Measurements from ENCODE around the gene SFSWAP.

The SFSWAP gene

GRCh38 chr12:131684015-131684725 is 26.7 kb upstream of the SFSWAP start:
- TF ChIP-seq TAF1 (IDR thresholded peaks at IDR 0.05; ENCODE audit: borderline replicate concordance, insufficient read depth, low read length): no peak
- no peak for TF ChIP-seq SIN3A (IDR thresholded peaks at IDR 0.05; ENCODE audit: borderline replicate concordance, insufficient read depth, low read length)

GRCh38 chr12:131687346-131688125 is 23.4 kb upstream of the SFSWAP start:
- TF ChIP-seq TAF1 (IDR thresholded peaks at IDR 0.05; ENCODE audit: borderline replicate concordance, insufficient read depth, low read length) (no peak), REST (IDR thresholded peaks at IDR 0.05; ENCODE audit: insufficient read depth in 1 of 2, low read depth in 2 of 2, low read length in 2 of 2) (no peak), SIN3A (IDR thresholded peaks at IDR 0.05; ENCODE audit: borderline replicate concordance, insufficient read depth, low read length) (no peak), FOXP2 (optimal IDR thresholded peaks at IDR 0.05; ENCODE audit: borderline replicate concordance, extremely low read depth, extremely low read length, insufficient read depth) (no peak), POLR2AphosphoS5 (IDR thresholded peaks at IDR 0.05; ENCODE audit: low read depth, low read length) (no peak)

GRCh38 chr12:131688131-131688844 is 22.6 kb upstream of the SFSWAP start:
- no peak for TF ChIP-seq FOXP2 (optimal IDR thresholded peaks at IDR 0.05; ENCODE audit: borderline replicate concordance, extremely low read depth, extremely low read length, insufficient read depth)
- no peak for TF ChIP-seq POLR2AphosphoS5 (IDR thresholded peaks at IDR 0.05; ENCODE audit: low read depth, low read length)
- TF ChIP-seq REST (IDR thresholded peaks at IDR 0.05; ENCODE audit: insufficient read depth in 1 of 2, low read depth in 2 of 2, low read length in 2 of 2): no peak
- TF ChIP-seq TAF1 (IDR thresholded peaks at IDR 0.05; ENCODE audit: borderline replicate concordance, insufficient read depth, low read length): no peak
- TF ChIP-seq SIN3A (IDR thresholded peaks at IDR 0.05; ENCODE audit: borderline replicate concordance, insufficient read depth, low read length): no peak

GRCh38 chr12:131688845-131689154 is 22.1 kb upstream of the SFSWAP start:
- TF ChIP-seq SIN3A (IDR thresholded peaks at IDR 0.05; ENCODE audit: borderline replicate concordance, insufficient read depth, low read length) (no peak), TAF1 (IDR thresholded peaks at IDR 0.05; ENCODE audit: borderline replicate concordance, insufficient read depth, low read length) (no peak), FOXP2 (optimal IDR thresholded peaks at IDR 0.05; ENCODE audit: borderline replicate concordance, extremely low read depth, extremely low read length, insufficient read depth) (no peak), POLR2AphosphoS5 (IDR thresholded peaks at IDR 0.05; ENCODE audit: low read depth, low read length) (no peak), REST (IDR thresholded peaks at IDR 0.05; ENCODE audit: insufficient read depth in 1 of 2, low read depth in 2 of 2, low read length in 2 of 2) (no peak)

- TF ChIP-seq SIN3A (IDR thresholded peaks at IDR 0.05; ENCODE audit: borderline replicate concordance, insufficient read depth, low read length) (no peak), TAF1 (IDR thresholded peaks at IDR 0.05; ENCODE audit: borderline replicate concordance, insufficient read depth, low read length) (no peak), REST (IDR thresholded peaks at IDR 0.05; ENCODE audit: insufficient read depth in 1 of 2, low read depth in 2 of 2, low read length in 2 of 2) (no peak), FOXP2 (optimal IDR thresholded peaks at IDR 0.05; ENCODE audit: borderline replicate concordance, extremely low read depth, extremely low read length, insufficient read depth) (no peak), POLR2AphosphoS5 (IDR thresholded peaks at IDR 0.05; ENCODE audit: low read depth, low read length) (no peak)
These were observed 20.6 kb upstream of the SFSWAP start for GRCh38 chr12:131690320-131690719.
